Sigmoid colon (tissue), 4 donors: Measurements from ENCODE around the gene TRMT1.

Source experiments
- CTCF ChIP-seq, 4 experiments: fragments of 450-650 bp in 3 of 4; fragments of 200-600 bp in 1 of 4; IDR thresholded peaks; one replicate each; pipeline ENCODE4 v1.5.1; 2016 to 2019; ENCODE audit warnings: antibody characterized with exemption in 4 of 4, mild to moderate bottlenecking in 3 of 4, moderate library complexity in 2 of 4
- EP300 ChIP-seq, 4 donors: sonication (generic); formaldehyde crosslinking; IDR thresholded peaks; one replicate each; pipeline ENCODE4 v1.6.1; 2017; ENCODE audit warnings: antibody characterized with exemption in 4 of 4
- POLR2AphosphoS5 ChIP-seq, 4 donors: sonication (generic); formaldehyde crosslinking; IDR thresholded peaks; one replicate each; pipeline ENCODE4 v1.6.1; 2017; ENCODE audit warnings: antibody characterized with exemption in 4 of 4

- no peak for TF ChIP-seq CTCF (IDR thresholded peaks at IDR 0.05)
- TF ChIP-seq EP300 (IDR thresholded peaks at IDR 0.05) = no peak
- TF ChIP-seq POLR2AphosphoS5 (IDR thresholded peaks at IDR 0.05) = no peak
Observed at GRCh38 chr19:13128583-13128982, 12.0 kb upstream of the TRMT1 start.
